Chondrocyte (in vitro differentiated cells): ENCODE results near the gene F13A1. TPM values are rescaled to one million over a fixed set of nuclear protein-coding genes. Genes with fewer than 3 reads are reported as not detected.

Experiments used
- DNase-seq: peaks from one replicate; pipeline ENCODE4 v3.0.0; 2021; ENCODE audit warnings: mixed read lengths, low spot score
- H3K27ac Mint-ChIP-seq: one replicate; pipeline ENCODE4 v1.8.0; 2021; ENCODE audit warnings: mild to moderate bottlenecking, moderate library complexity, mixed read lengths; ENCODE audit not compliant: unreplicated experiment
- H3K27me3 Mint-ChIP-seq: 2 replicates; pipeline ENCODE4 v1.8.0; 2021; ENCODE audit warnings: low read depth, mixed read lengths
- H3K36me3 Mint-ChIP-seq: 2 replicates; pipeline ENCODE4 v1.8.0; 2021; ENCODE audit warnings: low read depth, mixed read lengths
- H3K4me1 Mint-ChIP-seq: 2 replicates; pipeline ENCODE4 v1.8.0; 2021; ENCODE audit warnings: low read depth, mild to moderate bottlenecking, mixed read lengths
- H3K4me3 Mint-ChIP-seq: one replicate; pipeline ENCODE4 v1.8.0; 2021; ENCODE audit warnings: mild to moderate bottlenecking, moderate library complexity, mixed read lengths; ENCODE audit not compliant: unreplicated experiment
- H3K9me3 Mint-ChIP-seq: 2 replicates; pipeline ENCODE4 v1.8.0; 2021; ENCODE audit warnings: low read depth, mixed read lengths
- CTCF ChIP-seq: fragments of 200-600 bp; sonication (generic); IDR thresholded peaks from 2 replicates; pipeline ENCODE4 v1.5.0; 2021; ENCODE audit warnings: antibody characterized with exemption, mild to moderate bottlenecking, moderate library complexity
- total RNA-seq: library from RNA; stranded (reverse); gene quantifications from 3 replicates; pipeline ENCODE4 v1.2.1, GENCODE V29; 2021

F13A1 gene
- total RNA-seq, 1 donor from 2014 or later, result 2.7 TPM

GRCh38 chr6:6196762-6197161, 123.7 kb downstream of the F13A1 start:
- Mint-ChIP-seq H3K9me3 (no peaks in the 10 kb centered on the region), H3K27me3 (peaks cover 7% of the 10 kb centered on the region), H3K4me3 (no peak overlapping the region), H3K36me3 (peaks cover 3% of the 10 kb centered on the region), H3K4me1 (peaks cover 3% of the 10 kb centered on the region), H3K27ac (no peak overlapping the region)
- no peak for DNase-seq
- TF ChIP-seq CTCF, result no peak

GRCh38 chr6:6195080-6195479, 125.4 kb downstream of the F13A1 start:
- Mint-ChIP-seq H3K4me1 (peaks cover 3% of the 10 kb centered on the region), H3K4me3 (no peak overlapping the region), H3K27me3 (peaks cover 2% of the 10 kb centered on the region), H3K9me3 (no peaks in the 10 kb centered on the region), H3K36me3 (peaks cover 3% of the 10 kb centered on the region), H3K27ac (no peak overlapping the region)
- no peak for DNase-seq
- no peak for TF ChIP-seq CTCF

- no peak overlapping the region for H3K27ac Mint-ChIP-seq
- TF ChIP-seq CTCF, result no peak
- H3K4me1 Mint-ChIP-seq, result peaks cover 3% of the 10 kb centered on the region
- no peak overlapping the region for H3K4me3 Mint-ChIP-seq
- H3K9me3 Mint-ChIP-seq, result no peaks in the 10 kb centered on the region
- DNase-seq, result no peak
- no peaks in the 10 kb centered on the region for H3K27me3 Mint-ChIP-seq
- no peaks in the 10 kb centered on the region for H3K36me3 Mint-ChIP-seq
Measured at GRCh38 chr6:6193221-6193745, 127.2 kb downstream of the F13A1 start.

GRCh38 chr6:6191909-6192308, 128.6 kb downstream of the F13A1 start:
- peaks cover 3% of the 10 kb centered on the region for H3K36me3 Mint-ChIP-seq
- H3K27ac Mint-ChIP-seq, result no peak overlapping the region
- H3K9me3 Mint-ChIP-seq, result peaks cover 4% of the 10 kb centered on the region
- TF ChIP-seq CTCF, result no peak
- no peak for DNase-seq
- no peaks in the 10 kb centered on the region for H3K27me3 Mint-ChIP-seq
- H3K4me3 Mint-ChIP-seq, result no peak overlapping the region
- peaks cover 2% of the 10 kb centered on the region for H3K4me1 Mint-ChIP-seq

GRCh38 chr6:6191476-6191875, 129.0 kb downstream of the F13A1 start:
- Mint-ChIP-seq H3K4me1 (no peaks in the 10 kb centered on the region), H3K27me3 (no peaks in the 10 kb centered on the region), H3K27ac (no peak overlapping the region), H3K4me3 (no peak overlapping the region), H3K36me3 (peaks cover 3% of the 10 kb centered on the region), H3K9me3 (peaks cover 4% of the 10 kb centered on the region)
- DNase-seq, result no peak
- TF ChIP-seq CTCF, result no peak
